HG02610 (cell line): ENCODE results near the gene DHX35.
"Not testable (repeated sequence)": the region's sequence is repeated elsewhere in the genome, so short reads cannot be mapped to it uniquely, and the experiment has no call there.

Experiments used
- ATAC-seq: cut with Tn5 transposase; IDR thresholded peaks from one replicate; pipeline ENCODE4 v1.9.1; 2021; ENCODE audit warnings: mild to moderate bottlenecking, moderate library complexity; ENCODE audit not compliant: unreplicated experiment

Gene DHX35

GRCh38 chr20:38973645-38974044 is 11.5 kb downstream of the DHX35 start:
- no peak for ATAC-seq

DNA sequence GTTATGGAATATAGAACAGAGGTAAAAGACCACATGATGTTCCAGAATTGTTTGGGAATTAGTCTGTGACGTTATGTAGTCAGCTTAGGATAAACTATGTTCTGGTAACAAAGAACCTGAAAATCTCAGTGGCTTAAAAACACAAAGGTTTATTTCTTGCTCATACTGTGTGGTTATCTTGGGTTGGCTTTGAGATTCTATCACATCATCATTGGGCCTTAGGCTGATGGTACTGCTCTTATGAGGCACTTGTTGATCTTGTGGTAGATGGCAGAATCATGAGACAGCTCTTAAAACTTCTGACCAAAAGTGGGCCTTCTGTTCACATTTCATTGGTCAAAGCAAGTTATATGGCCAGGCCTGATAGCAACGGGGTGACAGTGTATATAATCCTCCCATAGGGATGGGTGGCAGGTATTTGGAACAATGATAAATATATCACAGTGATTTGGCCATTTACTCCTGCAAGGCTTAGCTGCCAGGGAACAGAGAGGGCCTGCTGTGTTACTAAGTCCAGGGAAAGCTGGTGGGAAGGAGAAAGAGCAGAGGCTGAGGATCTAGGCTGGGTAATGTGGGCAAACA is 13.5 kb downstream of the DHX35 start:
- ATAC-seq, result no peak

- no peak for ATAC-seq
Measured at GRCh38 chr20:38979434-38979833, 17.3 kb downstream of the DHX35 start.

DNA sequence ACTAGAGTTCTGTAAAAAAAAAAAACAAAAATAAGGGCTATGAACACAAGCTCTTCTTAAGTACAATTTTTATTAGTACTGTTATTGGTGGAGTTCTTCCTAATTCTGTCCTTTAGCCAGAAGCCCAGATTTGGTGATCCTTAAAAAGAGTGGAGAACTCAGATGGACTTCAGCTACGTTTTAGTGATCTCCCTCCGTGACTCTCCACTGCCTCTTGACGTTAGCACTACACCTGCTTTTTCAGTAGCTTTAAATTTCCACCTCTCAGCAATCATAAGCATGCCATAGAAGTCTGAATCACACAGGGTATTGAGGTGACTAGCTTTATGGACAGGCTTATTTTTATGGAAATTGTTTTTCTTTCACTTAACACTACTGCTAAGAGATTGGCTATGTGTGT is 17.7 kb downstream of the DHX35 start:
- no peak for ATAC-seq

DNA sequence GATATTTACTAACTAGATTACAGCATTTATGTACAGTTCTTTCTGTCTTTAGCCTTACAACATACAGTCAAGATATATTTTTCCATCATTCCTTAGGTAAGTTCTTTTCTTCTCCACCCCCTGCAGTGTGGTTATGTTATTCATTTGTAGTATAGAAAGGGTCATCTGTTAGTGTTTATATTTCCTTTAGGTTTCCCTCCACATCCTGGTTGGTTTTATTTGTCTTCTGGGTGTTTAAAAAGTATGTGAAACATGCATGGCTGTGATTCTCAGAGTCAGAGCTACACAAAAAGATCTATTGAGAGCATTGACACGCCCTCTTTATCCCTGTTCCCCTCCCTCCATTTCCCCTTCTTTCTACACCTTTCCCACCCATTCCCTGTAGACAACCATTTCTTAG is 20.1 kb downstream of the DHX35 start:
- no peak for ATAC-seq

DNA sequence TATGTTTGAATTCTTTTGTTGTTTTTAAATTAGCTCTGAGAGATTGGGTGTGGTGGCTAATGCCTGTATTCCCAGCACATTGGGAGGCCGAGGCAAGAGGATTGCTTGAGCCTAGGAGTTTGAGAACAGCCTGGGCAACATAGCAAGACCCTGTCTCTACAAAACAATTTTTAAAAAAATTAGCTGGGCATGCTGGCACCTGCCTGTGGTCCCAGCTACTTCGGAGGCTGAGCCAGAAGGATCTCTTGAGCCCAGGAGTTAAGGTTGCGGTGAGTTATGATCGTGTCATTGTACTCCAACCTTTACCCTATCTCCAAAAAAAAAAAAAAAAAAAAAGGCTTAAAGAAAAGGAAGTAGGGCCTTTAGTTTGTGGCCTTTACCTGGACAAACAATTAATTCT is 22.9 kb downstream of the DHX35 start:
- no peak for ATAC-seq

DNA sequence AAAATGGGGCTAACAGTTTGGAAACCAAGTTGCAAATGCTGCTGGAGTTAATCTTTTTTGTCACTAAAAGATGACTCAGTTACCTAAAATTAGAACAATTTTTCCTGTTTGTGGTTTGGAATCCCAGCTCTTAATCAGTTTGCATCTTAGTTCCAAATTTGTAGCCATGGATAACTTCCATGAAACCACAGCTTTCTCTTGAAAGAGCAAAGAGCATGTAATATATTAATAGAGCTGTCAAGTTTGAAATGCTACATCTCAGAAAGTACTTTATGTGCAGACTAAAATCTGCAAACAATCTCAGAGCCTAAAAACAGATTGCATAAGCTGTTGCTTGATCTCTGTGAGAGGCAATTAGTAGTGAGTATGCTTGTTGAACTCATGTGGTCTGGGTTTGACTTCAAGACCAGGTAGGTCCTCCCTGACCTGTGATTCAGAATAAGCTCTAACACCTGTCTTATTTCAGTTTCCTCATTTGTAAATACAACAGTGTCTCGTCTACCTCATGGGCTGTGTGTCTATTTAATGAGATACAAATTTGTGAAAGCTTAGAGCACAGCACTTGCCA is 23.5 kb downstream of the DHX35 start:
- ATAC-seq, result no peak

DNA sequence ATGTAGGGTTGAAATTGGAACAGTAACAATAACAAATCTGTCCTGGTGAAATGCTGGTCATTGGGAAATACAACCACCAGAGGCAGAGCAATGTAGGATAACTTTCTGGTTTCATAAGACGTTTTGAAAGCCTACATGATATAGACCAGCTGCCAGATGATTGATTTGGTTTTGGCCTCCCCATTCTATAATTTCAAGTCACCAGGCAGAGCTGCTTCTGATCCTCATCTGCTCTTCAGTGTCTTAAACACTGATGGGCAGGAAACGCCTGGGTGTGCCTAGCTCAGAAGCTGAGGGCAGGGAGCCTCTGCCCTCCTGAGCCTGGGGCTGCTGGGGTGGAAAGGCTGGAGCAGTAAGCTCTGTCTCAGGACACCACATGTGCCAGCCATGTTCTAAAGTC is 24.5 kb downstream of the DHX35 start:
- ATAC-seq, result no peak

- peak; percentile 85 for ATAC-seq
Measured at GRCh38 chr20:38987777-38988176, 25.6 kb downstream of the DHX35 start.

- no peak for ATAC-seq
Measured at GRCh38 chr20:38990728-38991127, 28.6 kb downstream of the DHX35 start.

GRCh38 chr20:38991814-38992704 is 29.9 kb downstream of the DHX35 start:
- ATAC-seq, result no peak

GRCh38 chr20:38995536-38996044 is 33.4 kb downstream of the DHX35 start:
- no peak for ATAC-seq

DNA sequence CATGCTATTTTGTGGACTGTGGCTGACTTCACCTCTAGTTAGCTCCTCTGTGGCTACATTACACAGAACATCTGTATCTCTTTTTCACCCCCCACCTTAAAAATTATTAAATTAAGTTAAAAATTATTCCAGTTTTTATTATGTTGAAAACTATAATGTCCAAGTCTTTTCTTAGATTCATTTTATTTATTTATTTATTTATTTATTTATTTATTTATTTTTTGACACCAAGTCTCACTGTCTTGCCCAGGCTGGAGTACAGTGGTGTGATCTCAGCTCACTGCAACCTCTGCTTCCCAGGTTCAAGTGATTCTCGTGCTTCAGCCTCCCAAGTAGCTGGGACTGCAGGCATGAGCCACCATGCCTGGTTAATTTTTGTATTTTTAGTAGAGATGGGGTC is 34.7 kb downstream of the DHX35 start:
- ATAC-seq, result not testable (repeated sequence)

- peak; percentile 84 for ATAC-seq
Measured at GRCh38 chr20:38997622-38998021, 35.5 kb downstream of the DHX35 start.

DNA sequence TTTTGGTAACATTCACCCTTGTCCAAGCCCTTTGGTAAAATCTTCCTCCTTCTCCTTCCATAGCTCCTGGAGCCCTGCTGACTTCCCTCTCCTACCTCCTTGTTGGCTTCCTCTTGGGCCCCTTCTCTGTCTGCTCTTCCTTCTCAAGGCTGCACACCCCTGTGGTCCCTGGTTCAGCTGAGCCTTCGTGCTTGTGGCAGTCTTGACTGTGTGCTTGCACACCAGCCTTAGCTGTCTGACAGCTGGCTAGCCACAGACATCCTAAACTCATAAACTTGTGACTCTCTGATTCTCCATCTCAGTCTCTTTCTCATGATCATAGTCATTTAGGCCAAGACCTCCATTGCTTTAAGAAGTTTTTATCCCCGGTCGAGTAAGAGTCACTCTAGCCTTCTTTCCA is 37.1 kb downstream of the DHX35 start:
- ATAC-seq, result no peak

GRCh38 chr20:38999965-39000910 is 38.1 kb downstream of the DHX35 start:
- no peak for ATAC-seq

- no peak for ATAC-seq
Measured at GRCh38 chr20:39004508-39004907, 42.4 kb downstream of the DHX35 start.

GRCh38 chr20:39009348-39009747 is 47.2 kb downstream of the DHX35 start:
- no peak for ATAC-seq

DNA sequence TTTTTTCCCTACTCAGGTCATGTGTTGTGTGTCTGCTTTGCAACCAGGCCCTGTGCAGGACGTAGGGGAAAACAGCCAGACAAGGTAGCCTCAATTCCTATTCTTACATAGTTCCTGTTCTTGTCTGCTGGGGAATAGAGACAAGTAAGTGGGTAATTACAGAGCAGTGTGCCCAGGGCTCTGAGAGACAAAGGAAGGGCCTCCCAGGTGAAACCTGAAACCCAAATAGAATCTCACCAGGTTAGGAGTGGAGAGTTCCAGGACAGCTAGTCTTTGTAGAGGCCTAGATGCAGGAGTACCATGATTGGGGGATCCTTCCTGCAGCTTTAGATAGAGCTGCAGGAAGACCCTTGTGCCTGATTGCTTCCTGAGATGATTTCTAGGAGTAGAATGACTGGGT is 48.4 kb downstream of the DHX35 start:
- no peak for ATAC-seq

GRCh38 chr20:39013662-39014109 is 51.5 kb downstream of the DHX35 start:
- no peak for ATAC-seq

- ATAC-seq, result no peak
Measured at GRCh38 chr20:39016041-39016440, 53.9 kb downstream of the DHX35 start.
